ENCODE measurements around the gene ZNF580.

GRCh38 chr19:55679343-55680257 lies 38.8 kb downstream of the ZNF580 start:
- TF ChIP-seq POLR2A (IDR thresholded peaks at IDR 0.05; ENCODE audit: low read length) (no peak), GATA1 (IDR thresholded peaks at IDR 0.05; ENCODE audit: low read depth, low read length) (no peak)
